Measurements from ENCODE around the gene KMT2C. TPM values are rescaled to one million over a fixed set of nuclear protein-coding genes. Genes with fewer than 3 reads are reported as not detected.

Gene KMT2C
- total RNA-seq, 1 donor from 2014 or later, result 36.9 TPM

- DNase-seq, result peak; percentile 70
These were observed 298.3 kb downstream of the KMT2C start for GRCh38 chr7:152137476-152138025.

DNA sequence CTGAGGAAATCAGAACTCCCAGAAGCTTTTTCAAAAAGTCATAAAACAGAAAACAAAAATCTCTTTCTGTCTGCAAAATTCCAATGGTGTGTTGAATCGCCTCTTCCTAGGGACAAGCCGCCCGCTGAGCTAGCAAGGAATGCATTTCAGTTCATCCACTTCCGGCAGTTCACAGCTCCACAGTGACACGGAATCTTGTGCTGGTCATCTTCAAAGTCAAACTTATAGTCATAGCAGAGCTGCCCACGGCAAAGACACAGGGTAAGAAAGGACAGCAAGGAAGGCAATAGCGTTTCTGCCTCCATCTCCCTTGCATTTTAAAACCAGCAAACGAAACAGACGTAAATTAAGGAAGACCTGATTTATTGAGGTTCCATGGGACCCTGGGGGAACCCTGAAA, 299.1 kb downstream of the KMT2C start:
- DNase-seq, result peak; percentile 40

- no peak for DNase-seq
These were observed 302.0 kb downstream of the KMT2C start for GRCh38 chr7:152133804-152134203.

GRCh38 chr7:152132812-152133211, 303.0 kb downstream of the KMT2C start:
- peak; percentile 36 for DNase-seq

DNA sequence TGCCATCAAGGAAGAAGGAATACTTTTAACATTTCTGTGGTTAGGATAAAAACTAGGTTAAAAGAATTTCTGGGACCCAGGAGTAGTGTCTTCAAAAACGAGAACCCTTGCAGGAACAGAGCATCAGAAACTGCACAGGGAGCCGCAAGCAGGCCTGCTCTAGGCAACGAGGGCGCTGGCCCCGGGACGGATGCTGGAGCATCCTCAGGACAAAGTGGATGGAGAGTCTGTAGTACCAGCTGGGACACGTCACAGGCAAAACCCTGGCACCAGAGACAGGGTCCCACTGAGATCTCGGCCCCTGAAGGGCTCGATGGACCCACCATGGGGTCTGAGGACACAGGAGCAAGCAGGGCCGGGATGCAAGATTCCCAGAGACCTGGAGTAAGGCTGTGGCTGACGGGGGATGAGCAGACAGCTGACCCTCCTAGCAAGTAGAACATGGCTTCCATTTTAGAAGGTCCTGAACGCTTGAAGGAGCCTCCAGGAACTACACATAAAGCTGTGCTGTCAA, 303.8 kb downstream of the KMT2C start:
- no peak for DNase-seq

DNA sequence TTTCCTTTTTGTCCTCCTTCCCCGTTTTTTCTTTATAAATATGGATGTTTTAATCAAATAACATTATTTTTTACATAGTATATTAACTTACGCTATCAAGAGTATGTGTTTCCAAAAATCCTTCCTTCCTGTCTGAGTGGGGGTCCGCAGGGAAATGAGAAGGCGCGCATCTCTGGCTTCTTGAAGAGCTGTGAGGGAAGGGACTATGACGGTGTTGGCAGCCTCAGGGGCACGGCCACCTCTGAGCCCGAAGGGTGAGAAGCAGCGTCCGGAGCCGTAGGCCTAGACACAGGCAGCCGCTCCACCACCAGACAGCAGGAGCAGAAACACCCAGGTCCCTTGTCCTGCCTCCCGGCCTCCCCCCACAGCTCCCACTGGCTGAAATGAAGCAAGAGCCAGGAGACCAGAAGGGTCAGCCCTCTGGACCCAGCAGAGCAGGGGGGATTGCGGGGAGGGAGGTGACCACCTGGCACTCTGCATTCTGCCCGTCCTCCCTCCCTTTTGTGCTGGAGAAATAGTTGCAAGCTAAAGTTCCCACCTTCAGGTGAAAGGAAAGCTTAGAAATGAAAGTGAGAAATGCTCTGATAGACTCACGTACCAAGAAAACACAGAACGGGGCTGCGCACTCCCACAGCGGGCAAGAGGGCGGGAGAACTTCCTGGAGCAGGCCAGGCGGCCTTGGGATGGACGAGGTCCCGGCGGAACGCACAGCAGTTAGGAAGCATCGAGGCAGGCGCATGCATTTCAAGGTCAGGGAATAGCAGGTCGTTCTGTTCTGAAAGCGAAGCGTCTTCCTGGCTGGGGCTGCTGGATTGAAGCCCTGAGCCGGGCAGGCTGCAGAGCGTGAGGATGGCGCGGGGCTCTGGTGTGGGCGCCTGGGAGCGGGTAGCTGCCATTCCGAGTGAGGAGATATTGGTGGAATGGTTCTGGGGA, 304.9 kb downstream of the KMT2C start:
- no peak for DNase-seq

DNA sequence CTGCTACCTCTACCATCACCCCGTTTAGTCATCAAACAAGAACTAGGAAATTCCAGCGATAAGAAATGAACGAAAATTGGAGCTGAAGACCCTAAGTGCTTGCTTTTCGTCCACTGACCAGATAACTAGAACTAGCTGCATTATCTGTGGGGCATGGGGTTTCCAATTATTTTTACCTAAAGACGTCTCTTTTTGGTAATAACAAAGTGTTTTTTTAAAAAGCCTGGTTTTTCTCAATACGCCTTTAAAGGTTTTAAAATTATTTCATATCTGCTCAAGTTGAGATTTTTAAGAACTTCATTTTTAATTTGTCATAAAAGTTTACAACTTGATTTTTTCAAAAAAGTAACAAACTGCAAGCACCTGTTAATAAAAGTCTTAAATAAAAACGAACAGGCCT, 306.1 kb downstream of the KMT2C start:
- no peak for DNase-seq

- DNase-seq, result no peak
These were observed 306.9 kb downstream of the KMT2C start for GRCh38 chr7:152128741-152129461.

GRCh38 chr7:152128252-152128651, 307.6 kb downstream of the KMT2C start:
- DNase-seq, result no peak

DNA sequence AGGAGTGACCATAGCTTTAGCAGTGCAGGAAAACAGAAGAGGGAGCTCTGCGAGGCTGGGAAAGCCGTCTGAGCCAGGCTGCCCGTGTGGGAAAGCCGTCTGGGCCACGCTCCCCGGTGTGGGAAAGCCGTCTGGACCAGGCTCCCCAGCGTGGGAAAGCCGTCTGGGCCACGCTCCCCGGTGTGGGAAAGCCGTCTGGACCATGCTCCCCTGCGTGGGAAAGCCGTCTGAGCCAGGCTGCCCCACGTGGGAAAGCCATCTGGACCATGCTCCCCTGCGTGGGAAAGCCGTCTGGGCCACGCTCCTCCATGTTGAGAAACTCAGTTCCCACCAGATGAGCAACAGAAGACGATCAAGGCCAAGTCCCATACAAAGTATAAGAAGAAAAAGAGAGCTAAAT, 308.6 kb downstream of the KMT2C start:
- DNase-seq, result no peak

- no peak for DNase-seq
These were observed 309.1 kb downstream of the KMT2C start for GRCh38 chr7:152126741-152127140.

- no peak for DNase-seq
These were observed 313.3 kb downstream of the KMT2C start for GRCh38 chr7:152122540-152122939.

GRCh38 chr7:152121432-152121831, 314.4 kb downstream of the KMT2C start:
- DNase-seq, result no peak

DNA sequence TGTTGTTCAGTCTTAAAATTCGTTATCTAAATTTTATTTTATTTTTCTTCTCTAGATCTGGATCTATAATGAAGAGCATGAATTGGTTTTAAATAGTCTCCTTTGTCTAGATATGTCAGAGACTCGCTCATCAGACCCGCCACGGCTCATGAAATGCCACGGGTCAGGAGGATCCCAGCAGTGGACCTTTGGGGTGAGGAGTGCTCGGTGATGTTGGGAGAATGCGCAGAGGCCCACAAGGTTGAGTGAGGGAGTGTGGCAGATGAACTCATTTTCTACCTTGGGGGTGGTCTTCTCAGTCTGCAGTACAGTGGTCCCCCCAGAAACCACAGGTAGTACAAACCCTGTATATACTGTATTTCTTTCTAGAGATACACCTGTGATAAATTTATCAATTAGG, 315.0 kb downstream of the KMT2C start:
- DNase-seq, result no peak

- DNase-seq, result peak; percentile 71
These were observed 315.6 kb downstream of the KMT2C start for GRCh38 chr7:152120210-152120609.

DNA sequence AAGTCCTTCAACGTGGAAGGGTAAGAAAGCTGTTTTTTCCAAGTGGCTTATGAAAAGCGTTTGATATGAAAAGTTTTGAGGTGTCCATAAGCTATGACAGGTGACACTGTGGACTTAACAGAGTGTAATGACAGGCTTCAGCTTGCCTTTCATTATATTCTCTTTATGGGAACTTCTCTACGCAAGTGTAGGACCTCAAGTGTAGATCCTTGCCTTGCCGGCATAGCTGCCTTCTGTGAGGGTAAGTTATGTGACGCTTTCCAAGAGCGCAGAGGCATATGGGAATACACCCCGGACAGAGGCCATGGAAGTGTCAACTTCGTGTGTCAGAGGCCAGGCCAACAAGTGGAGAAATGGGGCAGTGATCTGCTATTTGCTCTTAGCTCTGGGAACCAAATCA, 318.4 kb downstream of the KMT2C start:
- no peak for DNase-seq

GRCh38 chr7:152115021-152115718, 320.6 kb downstream of the KMT2C start:
- DNase-seq, result no peak

DNA sequence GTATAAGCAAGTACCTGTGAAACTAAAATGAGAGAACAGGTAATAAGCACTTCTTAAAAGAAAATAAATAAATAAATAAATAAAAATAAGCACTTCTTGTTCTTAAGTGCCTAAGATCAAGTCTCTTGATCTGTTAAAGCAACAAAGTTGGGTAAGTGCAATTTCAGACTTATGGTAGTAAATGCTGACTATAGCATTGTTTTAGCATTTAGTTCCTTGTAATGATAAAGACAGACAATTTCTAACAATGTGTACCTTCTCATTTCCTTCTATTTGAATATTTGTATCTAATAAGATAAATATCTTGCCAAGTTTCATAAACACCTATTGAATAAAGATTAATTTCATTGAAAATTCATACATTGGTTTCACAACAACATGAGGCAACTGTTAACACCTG, 323.0 kb downstream of the KMT2C start:
- no peak for DNase-seq

- no peak for DNase-seq
These were observed 327.4 kb downstream of the KMT2C start for GRCh38 chr7:152108359-152108758.

DNA sequence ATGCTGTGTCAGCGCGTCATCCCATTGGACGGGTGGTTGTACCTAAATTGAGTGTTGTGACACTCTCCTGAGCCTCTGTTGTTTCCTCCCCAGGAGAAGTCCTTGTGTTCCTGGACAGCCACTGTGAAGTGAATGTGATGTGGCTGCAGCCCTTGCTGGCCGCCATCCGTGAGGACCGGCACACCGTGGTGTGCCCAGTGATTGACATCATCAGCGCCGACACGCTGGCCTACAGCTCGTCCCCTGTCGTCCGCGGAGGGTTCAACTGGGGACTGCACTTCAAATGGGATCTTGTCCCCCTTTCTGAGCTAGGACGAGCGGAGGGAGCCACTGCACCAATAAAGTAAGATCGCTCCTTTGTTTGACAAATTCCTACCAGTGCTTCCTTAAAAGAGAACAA, 327.9 kb downstream of the KMT2C start:
- no peak for DNase-seq

DNA sequence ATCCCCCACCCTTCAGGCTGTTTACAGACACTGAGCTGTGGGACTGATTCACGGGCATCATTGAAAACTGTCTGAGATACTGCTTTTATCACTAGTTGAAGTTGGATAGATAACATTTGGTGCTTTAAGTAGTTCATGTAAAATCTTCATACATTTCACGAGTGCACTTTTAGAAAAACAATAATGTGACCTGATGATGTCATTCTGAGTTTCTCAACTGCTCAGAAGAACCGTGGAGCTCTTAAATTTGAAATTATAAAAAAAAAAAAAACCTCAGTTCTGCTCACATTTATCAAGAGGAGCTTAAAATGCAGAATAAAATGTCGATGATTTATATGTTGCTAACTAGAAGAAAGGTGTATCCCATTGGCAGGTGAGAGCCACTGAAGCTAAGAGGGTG, 328.8 kb downstream of the KMT2C start:
- no peak for DNase-seq

DNA sequence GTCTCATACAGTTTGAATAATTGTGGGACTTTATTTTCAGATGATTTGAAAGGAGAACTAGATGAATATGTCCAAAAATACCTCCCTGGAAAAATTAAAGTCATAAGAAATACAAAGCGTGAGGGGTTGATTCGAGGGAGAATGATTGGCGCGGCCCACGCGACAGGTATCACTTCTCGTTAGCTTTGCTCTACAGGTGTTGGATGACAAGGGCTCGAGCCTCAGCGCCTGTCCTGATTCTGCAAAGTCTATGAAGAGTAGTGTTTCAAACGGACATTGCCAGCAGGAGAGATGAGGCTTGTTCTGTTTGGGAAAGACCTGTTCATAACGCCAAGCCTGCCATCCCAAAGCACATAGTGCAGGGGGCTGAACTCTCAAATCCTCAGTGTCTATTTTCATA, 330.6 kb downstream of the KMT2C start:
- no peak for DNase-seq

DNA sequence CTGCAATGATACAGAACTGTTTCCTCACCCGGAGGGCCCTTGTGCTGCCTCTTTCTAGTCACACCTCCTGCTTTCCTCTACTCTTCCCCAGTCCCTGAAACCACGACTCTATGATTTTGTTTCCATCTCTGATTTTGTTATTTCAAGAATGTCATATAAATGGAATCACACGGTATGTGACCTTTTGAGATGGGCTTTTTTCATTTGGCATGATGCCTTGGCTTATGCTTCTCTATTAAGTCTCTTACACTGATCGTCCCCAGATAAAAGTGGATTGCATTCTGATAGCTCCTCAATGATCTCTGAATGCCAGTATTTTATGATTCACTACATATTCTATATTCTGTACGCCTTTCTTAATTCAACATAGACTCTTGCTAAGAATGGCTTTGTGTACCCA, 332.1 kb downstream of the KMT2C start:
- DNase-seq, result no peak
